ENCODE results near the gene AHNAK2.

AHNAK2 gene

GRCh38 chr14:105005929-105006830 lies 28.0 kb upstream of the AHNAK2 start (continued):
- TF ChIP-seq, protein P1, sequence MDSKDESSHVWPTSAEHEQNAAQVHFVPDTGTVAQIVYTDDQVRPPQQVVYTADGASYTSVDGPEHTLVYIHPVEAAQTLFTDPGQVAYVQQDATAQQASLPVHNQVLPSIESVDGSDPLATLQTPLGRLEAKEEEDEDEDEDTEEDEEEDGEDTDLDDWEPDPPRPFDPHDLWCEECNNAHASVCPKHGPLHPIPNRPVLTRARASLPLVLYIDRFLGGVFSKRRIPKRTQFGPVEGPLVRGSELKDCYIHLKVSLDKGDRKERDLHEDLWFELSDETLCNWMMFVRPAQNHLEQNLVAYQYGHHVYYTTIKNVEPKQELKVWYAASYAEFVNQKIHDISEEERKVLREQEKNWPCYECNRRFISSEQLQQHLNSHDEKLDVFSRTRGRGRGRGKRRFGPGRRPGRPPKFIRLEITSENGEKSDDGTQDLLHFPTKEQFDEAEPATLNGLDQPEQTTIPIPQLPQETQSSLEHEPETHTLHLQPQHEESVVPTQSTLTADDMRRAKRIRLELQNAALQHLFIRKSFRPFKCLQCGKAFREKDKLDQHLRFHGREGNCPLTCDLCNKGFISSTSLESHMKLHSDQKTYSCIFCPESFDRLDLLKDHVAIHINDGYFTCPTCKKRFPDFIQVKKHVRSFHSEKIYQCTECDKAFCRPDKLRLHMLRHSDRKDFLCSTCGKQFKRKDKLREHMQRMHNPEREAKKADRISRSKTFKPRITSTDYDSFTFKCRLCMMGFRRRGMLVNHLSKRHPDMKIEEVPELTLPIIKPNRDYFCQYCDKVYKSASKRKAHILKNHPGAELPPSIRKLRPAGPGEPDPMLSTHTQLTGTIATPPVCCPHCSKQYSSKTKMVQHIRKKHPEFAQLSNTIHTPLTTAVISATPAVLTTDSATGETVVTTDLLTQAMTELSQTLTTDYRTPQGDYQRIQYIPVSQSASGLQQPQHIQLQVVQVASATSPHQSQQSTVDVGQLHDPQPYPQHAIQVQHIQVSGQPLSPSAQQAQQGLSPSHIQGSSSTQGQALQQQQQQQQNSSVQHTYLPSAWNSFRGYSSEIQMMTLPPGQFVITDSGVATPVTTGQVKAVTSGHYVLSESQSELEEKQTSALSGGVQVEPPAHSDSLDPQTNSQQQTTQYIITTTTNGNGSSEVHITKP (tag by site-specific recombination; IDR thresholded peaks at IDR 0.05): 0 out of 2 replicates have a peak, but pooled peaks have one; percentile 12
- TF ChIP-seq ZNF692 (tag by site-specific recombination; IDR thresholded peaks at IDR 0.05) (no peak), ZNF600 (tag by site-specific recombination; IDR thresholded peaks at IDR 0.05) (peak; percentile 37)

- ChIA-PET POLR2A (interaction anchor here (1.0 to 3.1 kb wide), 2 partner anchors 13 to 32 kb away, joined by 3 to 9 read pairs; no protein-coding TSS in a partner anchor), CTCF (interaction anchor here (0.5 to 3.2 kb wide), 4 partner anchors 28 to 1452 kb away, joined by 3 to 15 read pairs (median 4); no protein-coding TSS in a partner anchor)
- TF ChIP-seq, protein P2, sequence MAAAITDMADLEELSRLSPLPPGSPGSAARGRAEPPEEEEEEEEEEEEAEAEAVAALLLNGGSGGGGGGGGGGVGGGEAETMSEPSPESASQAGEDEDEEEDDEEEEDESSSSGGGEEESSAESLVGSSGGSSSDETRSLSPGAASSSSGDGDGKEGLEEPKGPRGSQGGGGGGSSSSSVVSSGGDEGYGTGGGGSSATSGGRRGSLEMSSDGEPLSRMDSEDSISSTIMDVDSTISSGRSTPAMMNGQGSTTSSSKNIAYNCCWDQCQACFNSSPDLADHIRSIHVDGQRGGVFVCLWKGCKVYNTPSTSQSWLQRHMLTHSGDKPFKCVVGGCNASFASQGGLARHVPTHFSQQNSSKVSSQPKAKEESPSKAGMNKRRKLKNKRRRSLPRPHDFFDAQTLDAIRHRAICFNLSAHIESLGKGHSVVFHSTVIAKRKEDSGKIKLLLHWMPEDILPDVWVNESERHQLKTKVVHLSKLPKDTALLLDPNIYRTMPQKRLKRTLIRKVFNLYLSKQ (tag by site-specific recombination; IDR thresholded peaks at IDR 0.05; ENCODE audit: borderline replicate concordance): no peak
- TF ChIP-seq ZNF426 (tag by site-specific recombination; IDR thresholded peaks at IDR 0.05) (no peak), ZNF221 (tag by site-specific recombination; IDR thresholded peaks at IDR 0.05; ENCODE audit: borderline replicate concordance) (no peak), REPIN1 (tag by site-specific recombination; IDR thresholded peaks at IDR 0.05; ENCODE audit: low read depth) (no peak), ZNF175 (tag by site-specific recombination; IDR thresholded peaks at IDR 0.05) (no peak), ZNF302 (tag by site-specific recombination; IDR thresholded peaks at IDR 0.05; ENCODE audit: low read depth) (no peak), SP3 (tag by site-specific recombination; IDR thresholded peaks at IDR 0.05) (no peak), SP2 (tag by site-specific recombination; IDR thresholded peaks at IDR 0.05) (no peak)
- Histone ChIP-seq H3K4me1 (ENCODE audit: control insufficient read depth, insufficient read depth, low read length) (no peaks in the 10 kb centered on the region), H3K36me3 (ENCODE audit: control insufficient read depth in 2 of 2, insufficient read depth in 1 of 2, low read length in 2 of 2) (peaks cover 10 to 38% of the 10 kb centered on the region in 2 experiments), H3K27ac (ENCODE audit: extremely low read depth, low read depth, low read length) (no peak overlapping the region), H3K9me3 (ENCODE audit: control insufficient read depth, insufficient read depth, low read depth, low read length) (no peaks in the 10 kb centered on the region), H3K4me3 (ENCODE audit: low read depth, low read length) (no peak overlapping the region)
Measured at GRCh38 chr14:105005329-105005928, 27.3 kb upstream of the AHNAK2 start.

DNA sequence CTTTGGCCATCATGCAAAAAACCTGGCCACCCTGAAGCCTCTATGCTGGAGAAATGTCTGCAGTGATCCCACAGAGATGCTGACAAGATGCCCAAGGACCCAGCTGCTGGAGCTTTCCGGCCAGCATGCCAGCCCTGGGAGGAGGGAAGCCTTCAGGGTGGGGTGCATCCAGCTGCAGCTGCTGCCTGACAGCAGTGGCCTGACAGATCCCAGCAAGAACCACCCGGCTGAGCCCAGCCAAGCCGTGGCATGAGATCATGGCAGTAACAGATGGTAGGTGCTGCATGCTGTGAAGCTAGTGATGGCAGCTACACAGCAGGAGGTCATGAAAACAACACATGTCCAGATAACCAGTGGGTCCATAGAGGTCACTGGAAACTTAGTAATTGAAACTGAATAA lies 21.2 kb upstream of the AHNAK2 start:
- Histone ChIP-seq H3K27ac (ENCODE audit: extremely low read depth, low read depth, low read length) (no peak overlapping the region), H3K36me3 (ENCODE audit: control insufficient read depth in 2 of 2, insufficient read depth in 1 of 2, low read length in 2 of 2) (peaks cover 0 to 14% of the 10 kb centered on the region in 2 experiments; a peak in 1 of 3 replicates), H3K9me3 (ENCODE audit: control insufficient read depth, insufficient read depth, low read depth, low read length) (no peaks in the 10 kb centered on the region), H3K4me3 (ENCODE audit: low read depth, low read length) (no peak overlapping the region), H3K4me1 (ENCODE audit: control insufficient read depth, insufficient read depth, low read length) (no peaks in the 10 kb centered on the region)
- ChIA-PET POLR2A (no interaction called here), CTCF (interaction anchor here (0.6 to 1.8 kb wide), 2 partner anchors 25 to 46 kb away, joined by 4 to 6 read pairs; no protein-coding TSS in a partner anchor)
- peak; percentile 15 for TF ChIP-seq SETDB1 (IDR thresholded peaks at IDR 0.05; ENCODE audit: insufficient read length, low read length)
- TF ChIP-seq ZIC2 (tag by site-specific recombination; IDR thresholded peaks at IDR 0.05): peak; percentile 38
- no peak for TF ChIP-seq ZNF768 (tag by site-specific recombination; IDR thresholded peaks at IDR 0.05)
- no peak for TF ChIP-seq ZNF37A (tag by site-specific recombination; IDR thresholded peaks at IDR 0.05)

Measured in HEK293 (cell line).